ENCODE measurements around the gene ALPI. TPM values are rescaled to one million over a fixed set of nuclear protein-coding genes. Genes with fewer than 3 reads are reported as not detected.

Gene ALPI
- total and polyA plus RNA-seq, 9 of the 15 experiments (the other 6 are each of a cell fraction or from before 2014, with no cell fraction given), result not detected

- Histone ChIP-seq H3K9me1 (ENCODE audit: control insufficient read depth, insufficient read depth, low read length) (no peaks in the 10 kb centered on the region), H3K9ac (ENCODE audit: insufficient read depth in 1 of 2, low read depth in 2 of 2, low read length in 2 of 2) (no peak overlapping the region), H3K36me3 (ENCODE audit: control insufficient read depth, insufficient read depth, low read length) (no peaks in the 10 kb centered on the region), H3K4me2 (ENCODE audit: insufficient read depth, low read length) (no peak overlapping the region), H4K20me1 (replicated peaks; ENCODE audit: control insufficient read depth, insufficient read depth, low read length) (no peaks in the 10 kb centered on the region), H3K79me2 (ENCODE audit: control insufficient read depth, insufficient read depth, low read length) (no peaks in the 10 kb centered on the region), H3K9me3 (replicated peaks; ENCODE audit: control insufficient read depth, insufficient read depth, low read depth, low read length) (no peaks in the 10 kb centered on the region), H2AFZ (ENCODE audit: low read depth, low read length) (no peak overlapping the region), H3K27ac (ENCODE audit: extremely low read depth, low read depth, low read length) (no peak overlapping the region), H3K4me3 (no peak overlapping the region), H3K4me1 (replicated peaks in 1 of 2; ENCODE audit: control insufficient read depth in 2 of 2, insufficient read depth in 2 of 2, low read length in 2 of 2) (no peaks in the 10 kb centered on the region), H3K27me3 (ENCODE audit: control insufficient read depth in 2 of 2, insufficient read depth in 2 of 2, low read length in 2 of 2) (peaks cover 0 to 24% of the 10 kb centered on the region in 2 experiments; a peak in 2 of 5 replicates)
- ChIA-PET CTCF (ENCODE audit: low intra/inter-chr PET ratio) (no interaction called here), POLR2A (interaction anchor here (0.6 kb wide), 1 partner anchor 39 kb away, joined by 4 read pairs; no protein-coding TSS in a partner anchor)
- in situ Hi-C loops (cut with MboI) (no loop called here), intact Hi-C loops (cut with micrococcal nuclease) (no loop called here)
- ATAC-seq (no peak), DNase-seq (ENCODE audit: extremely low read depth in 1 of 4, low spot score in 3 of 4) (no peak), FAIRE-seq (no peak)
- no TSS peak for BruUV-seq (replicated peaks)
- WGBS (ENCODE audit: insufficient coverage, low coverage, missing lambda C conversion rate), result 9% methylated on average over 8 of the region's 9 CpGs
- TF ChIP-seq ZFP36 (IDR thresholded peaks at IDR 0.05; ENCODE audit: low read depth, low read length, partially characterized antibody) (no peak), HNRNPLL (IDR thresholded peaks at IDR 0.05; ENCODE audit: low read depth, low read length, poor library complexity, severe bottlenecking) (no peak), ZNF778 (CRISPR knock-in tag; IDR thresholded peaks at IDR 0.05) (no peak), HNRNPH1 (optimal IDR thresholded peaks at IDR 0.05; ENCODE audit: low read depth, low read length) (no peak), ZBTB5 (IDR thresholded peaks at IDR 0.05) (no peak), BHLHE40 (IDR thresholded peaks at IDR 0.05; ENCODE audit: low read length) (no peak), IFI16 (CRISPR knock-in tag; IDR thresholded peaks at IDR 0.05) (no peak), TSHZ1 (CRISPR knock-in tag; IDR thresholded peaks at IDR 0.05) (no peak), ESRRB (CRISPR knock-in tag; IDR thresholded peaks at IDR 0.05; ENCODE audit: borderline replicate concordance) (no peak), ZNF79 (CRISPR knock-in tag; IDR thresholded peaks at IDR 0.05; ENCODE audit: low read depth) (no peak), LCOR (CRISPR knock-in tag; IDR thresholded peaks at IDR 0.05) (no peak), TFE3 (CRISPR knock-in tag; IDR thresholded peaks at IDR 0.05) (no peak), YBX1 (IDR thresholded peaks at IDR 0.05) (no peak)
Observed at GRCh38 chr2:232489516-232490220, 33.7 kb downstream of the ALPI start.

All from K562 (cell line).